GM10248 (cell line): Measurements from ENCODE around the gene GNAT3.

Experiments
- CTCF ChIA-PET: fragments of 300-600 bp; sonication (Branson Sonifier 250); formaldehyde crosslinking; extraction: SDS; loops from one replicate; lab custom pipeline; 2021; ENCODE audit warnings: antibody characterized with exemption; lab: Yijun Ruan, JAX
- POLR2A ChIA-PET: fragments of 350-650 bp; sonication (Branson Sonifier 250); formaldehyde crosslinking; extraction: SDS; loops from one replicate; lab custom pipeline; 2020; ENCODE audit warnings: antibody characterized with exemption; lab: Yijun Ruan, JAX
- DNase-seq: peaks from one replicate; pipeline ENCODE4 v3.0.0; 2012; ENCODE audit errors: extremely low spot score
- CTCF ChIP-seq: IDR thresholded peaks from 2 replicates; pipeline ENCODE4 v1.5.1; 2012; ENCODE audit warnings: mild to moderate bottlenecking, low read depth; ENCODE audit errors: extremely low read depth, missing control alignments, control extremely low read depth

Gene GNAT3

GRCh38 chr7:80428161-80429054 lies 83.5 kb downstream of the GNAT3 start:
- TF ChIP-seq CTCF: peak; percentile 45
- ChIA-PET POLR2A (no interaction called here), CTCF (interaction anchor here (1.0 to 2.9 kb wide), 9 partner anchors 9 to 1041 kb away, joined by 3 to 14 read pairs (median 4); no protein-coding TSS in a partner anchor)
- DNase-seq: peak; percentile 17

GRCh38 chr7:80427218-80427617 lies 84.6 kb downstream of the GNAT3 start:
- POLR2A ChIA-PET: no interaction called here
- no peak for TF ChIP-seq CTCF
- no peak for DNase-seq
- CTCF ChIA-PET: interaction anchor here (1.1 to 2.9 kb wide), 2 partner anchors 191 to 1043 kb away, joined by 3 to 14 read pairs; no protein-coding TSS in a partner anchor

GRCh38 chr7:80420876-80421275 lies 91.0 kb downstream of the GNAT3 start:
- POLR2A ChIA-PET: no interaction called here
- CTCF ChIA-PET: no interaction called here
- no peak for TF ChIP-seq CTCF
- DNase-seq: no peak

- no peak for TF ChIP-seq CTCF
- POLR2A ChIA-PET: no interaction called here
- CTCF ChIA-PET: no interaction called here
- DNase-seq: no peak
Observed at GRCh38 chr7:80417211-80417793, 94.6 kb downstream of the GNAT3 start.

GRCh38 chr7:80415522-80415921 lies 96.3 kb downstream of the GNAT3 start:
- ChIA-PET POLR2A (no interaction called here), CTCF (no interaction called here)
- no peak for DNase-seq
- TF ChIP-seq CTCF: no peak

- DNase-seq: no peak
- ChIA-PET CTCF (no interaction called here), POLR2A (no interaction called here)
- TF ChIP-seq CTCF: no peak
Observed at GRCh38 chr7:80415114-80415513, 96.8 kb downstream of the GNAT3 start.
